K562 (cell line): ENCODE data around the gene PRRC2B. TPM values are rescaled to one million over a fixed set of nuclear protein-coding genes. Genes with fewer than 3 reads are reported as not detected.

Experiments used
- C11orf30 ChIP-seq: fragments of 450-650 bp; IDR thresholded peaks from 2 replicates; pipeline ENCODE4 v1.6.1; 2016; ENCODE audit warnings: low read depth, mild to moderate bottlenecking
- DNMT1 ChIP-seq: fragments of 450-650 bp; IDR thresholded peaks from 2 replicates; pipeline ENCODE4 v1.6.1; 2016; ENCODE audit warnings: antibody characterized with exemption, mild to moderate bottlenecking
- EP300 ChIP-seq: IDR thresholded peaks from 2 replicates; pipeline ENCODE4 v1.6.1; 2012; ENCODE audit warnings: low read length, improper control_type of control experiment
- FOSL1 ChIP-seq: fragments of 200-800 bp; sonication (Bioruptor generic); conservative IDR thresholded peaks from 2 replicates; pipeline ENCODE4 v1.6.1; 2016; ENCODE audit warnings: missing genetic modification characterization, missing compliant biosample characterization
- HDAC1 ChIP-seq, 2 experiments: fragments of 450-650 bp; IDR thresholded peaks; 2 replicates each; pipeline ENCODE4 v1.6.1; 2016 to 2017; ENCODE audit warnings: inconsistent platforms in 1 of 2, mild to moderate bottlenecking in 1 of 2, moderate library complexity in 1 of 2
- HMGXB4 ChIP-seq: sonication (generic); formaldehyde crosslinking; IDR thresholded peaks from 2 replicates; pipeline ENCODE4 v1.8.1; 2023; ENCODE audit warnings: mild to moderate bottlenecking, missing genetic modification reagents
- JUNB ChIP-seq: fragments of 450-650 bp; formaldehyde crosslinking; conservative IDR thresholded peaks from 2 replicates; pipeline ENCODE4 v1.4.0; 2020; ENCODE audit warnings: mild to moderate bottlenecking
- MAFG ChIP-seq: fragments of 450-650 bp; conservative IDR thresholded peaks from 2 replicates; pipeline ENCODE4 v1.6.1; 2016; ENCODE audit warnings: missing genetic modification characterization, missing compliant biosample characterization
- RFX1 ChIP-seq: fragments of 450-650 bp; IDR thresholded peaks from 2 replicates; pipeline ENCODE4 v1.6.1; 2016; ENCODE audit warnings: mild to moderate bottlenecking, moderate library complexity
- SMAD1 ChIP-seq: fragments of 150-350 bp; IDR thresholded peaks from 2 replicates; pipeline ENCODE4 v1.6.1; 2014; ENCODE audit warnings: low read length, low read depth; ENCODE audit not compliant: partially characterized antibody
- TEAD4 ChIP-seq, 2 experiments: sonication (generic) in 1 of 2; formaldehyde crosslinking in 1 of 2; IDR thresholded peaks; 2 replicates each; pipeline versions ENCODE4 v1.6.1 to v1.8.0; 2012 to 2022; ENCODE audit warnings: borderline replicate concordance in 1 of 2, inconsistent platforms in 1 of 2, low read length in 1 of 2, mild to moderate bottlenecking in 1 of 2, missing genetic modification reagents in 1 of 2
- USF2 ChIP-seq: sonication (generic); formaldehyde crosslinking; IDR thresholded peaks from 2 replicates; pipeline ENCODE4 v1.5.0; 2020; ENCODE audit warnings: missing genetic modification reagents
- ZBTB40 ChIP-seq, 2 experiments: fragments of 450-650 bp in 1 of 2; sonication (generic) in 1 of 2; formaldehyde crosslinking in 1 of 2; IDR thresholded peaks; 2 replicates each; pipeline versions ENCODE4 v1.7.1 to v1.9.0; 2016 to 2022; ENCODE audit warnings: inconsistent platforms in 1 of 2, mild to moderate bottlenecking in 1 of 2, missing genetic modification reagents in 1 of 2
- ZFX ChIP-seq: sonication (generic); formaldehyde crosslinking; IDR thresholded peaks from 2 replicates; pipeline ENCODE4 v1.8.0; 2022; ENCODE audit warnings: mild to moderate bottlenecking, missing genetic modification reagents, moderate library complexity
- ZNF197 ChIP-seq: fragments of 200-800 bp; sonication (Bioruptor generic); IDR thresholded peaks from 2 replicates; pipeline ENCODE4 v1.6.1; 2016; ENCODE audit warnings: low read depth, missing genetic modification characterization, missing compliant biosample characterization
- polyA plus RNA-seq, 8 experiments: library from polyadenylated mRNA; depleted of rRNA in 4 of 8; stranded (reverse) in 5 of 8; unstranded in 3 of 8; fragments of >200 nt; fragmentation: Nextera tagmentation in 2 of 8; fragmentation: Illumina TruSeq in 1 of 8; extraction: Ambion mirVana in 2 of 8; extraction: Trizol in 1 of 8; gene quantifications; 2 replicates each; pipeline versions ENCODE4 v1.2.1 to v1.2.3, GENCODE V29; 2011 to 2014; ENCODE audit warnings: inconsistent platforms in 1 of 8, missing spikeins in 1 of 8
- total RNA-seq, 7 experiments: library from RNA; depleted of rRNA in 6 of 7; stranded (reverse); fragments of >200 nt in 6 of 7; fragmentation: Illumina TruSeq in 2 of 7; extraction: Trizol in 2 of 7; gene quantifications; 2 replicates each; pipeline versions ENCODE4 v1.2.1 to v1.2.3, GENCODE V29; 2011 to 2021; ENCODE audit warnings: low replicate concordance in 1 of 7

PRRC2B gene
- total and polyA plus RNA-seq, 9 of the 15 experiments (the other 6 are each of a cell fraction or from before 2014, with no cell fraction given) = 0.34 to 125 (median 30.9) TPM

GRCh38 chr9:131502781-131503625, 109.1 kb downstream of the PRRC2B start, which contains the start of gene POMT1 (continued):
- TF ChIP-seq ZBTB40 (IDR thresholded peaks at IDR 0.05) = no peak
- TF ChIP-seq ZBTB40 (CRISPR knock-in tag; IDR thresholded peaks at IDR 0.05) = no peak
- TF ChIP-seq C11orf30 = peak; percentile 67
- 0 out of 2 replicates have a peak, but pooled peaks have one; percentile 61 for TF ChIP-seq HMGXB4 (CRISPR knock-in tag)
- no peak for TF ChIP-seq FOSL1 (tag)
- TF ChIP-seq MAFG = no peak
- TF ChIP-seq ZFX (CRISPR knock-in tag) = peak; percentile 78
- TF ChIP-seq RFX1 = no peak
- TF ChIP-seq DNMT1 = no peak
- TF ChIP-seq JUNB (CRISPR knock-in tag) = no peak
- TF ChIP-seq USF2 (CRISPR knock-in tag) = no peak
- no peak for TF ChIP-seq SMAD1
- peak in 1 of 2 experiments; percentile 59; a peak in 2 of 4 replicates for TF ChIP-seq HDAC1 (IDR thresholded peaks at IDR 0.05)
- TF ChIP-seq TEAD4 (IDR thresholded peaks at IDR 0.05; ENCODE audit: low read length) = 0 out of 2 replicates have a peak, but pooled peaks have one; percentile 5
- no peak for TF ChIP-seq TEAD4 (CRISPR knock-in tag; IDR thresholded peaks at IDR 0.05; ENCODE audit: borderline replicate concordance)
- no peak for TF ChIP-seq ZNF197 (CRISPR knock-in tag)
- TF ChIP-seq EP300 = no peak
